Fibroblast of skin of left biceps (primary cell): ENCODE data around the gene ITGA5.

Experiments
- DNase-seq, 2 experiments: peaks; one replicate each; pipeline ENCODE4 v3.0.0-alpha.2; 2013; ENCODE audit warnings: low read depth in 2 of 2

Gene ITGA5

GRCh38 chr12:54411391-54412241 is 7.5 kb downstream of the ITGA5 start:
- DNase-seq = peak; percentile 86 to 87

- DNase-seq = no peak
Observed at GRCh38 chr12:54409267-54409666, 9.8 kb downstream of the ITGA5 start.

GRCh38 chr12:54407183-54407905 is 11.7 kb downstream of the ITGA5 start:
- no peak for DNase-seq

GRCh38 chr12:54405573-54405972 is 13.5 kb downstream of the ITGA5 start:
- no peak for DNase-seq

- DNase-seq = no peak
Observed at GRCh38 chr12:54405106-54405505, 14.0 kb downstream of the ITGA5 start.

- DNase-seq = no peak
Observed at GRCh38 chr12:54404061-54405004, 14.7 kb downstream of the ITGA5 start.

- no peak for DNase-seq
Observed at GRCh38 chr12:54401119-54401518, 17.9 kb downstream of the ITGA5 start.

- peak in 1 of 2 experiments; percentile 46 for DNase-seq
Observed at GRCh38 chr12:54398995-54399793, 19.9 kb downstream of the ITGA5 start.

GRCh38 chr12:54398218-54398617 is 20.8 kb downstream of the ITGA5 start:
- no peak for DNase-seq

- no peak for DNase-seq
Observed at GRCh38 chr12:54397157-54397556, 21.9 kb downstream of the ITGA5 start.

- no peak for DNase-seq
Observed at GRCh38 chr12:54395545-54395944, 23.5 kb downstream of the ITGA5 start.

- DNase-seq = no peak
Observed at GRCh38 chr12:54394986-54395385, 24.1 kb downstream of the ITGA5 start.

- DNase-seq = no peak
Observed at GRCh38 chr12:54394281-54394719, 24.8 kb downstream of the ITGA5 start.

GRCh38 chr12:54393743-54394142 is 25.3 kb downstream of the ITGA5 start:
- DNase-seq = no peak

GRCh38 chr12:54393207-54393609 is 25.9 kb downstream of the ITGA5 start:
- no peak for DNase-seq

- DNase-seq = no peak
Observed at GRCh38 chr12:54392485-54393206, 26.4 kb downstream of the ITGA5 start.

- no peak for DNase-seq
Observed at GRCh38 chr12:54390668-54391551, 28.2 kb downstream of the ITGA5 start.

- DNase-seq = no peak
Observed at GRCh38 chr12:54390176-54390667, 28.8 kb downstream of the ITGA5 start.

GRCh38 chr12:54389607-54390175 is 29.4 kb downstream of the ITGA5 start:
- no peak for DNase-seq
